Epithelial cell of proximal tubule (primary cell): Measurements from ENCODE around the gene RELA. TPM values are rescaled to one million over a fixed set of nuclear protein-coding genes. Genes with fewer than 3 reads are reported as not detected.
A peak's percentile ranks its signal among the peaks of the same experiment; 100 is the strongest.

Experiments used
- DNase-seq: peaks from one replicate; pipeline ENCODE4 v3.0.0-alpha.2; 2011; ENCODE audit warnings: low read depth
- H3K4me3 ChIP-seq: 2 replicates; pipeline ENCODE4 v1.5.1; 2011; ENCODE audit warnings: low read depth, mild to moderate bottlenecking, low read length
- total RNA-seq: library from RNA; depleted of rRNA; stranded (reverse); fragments of >200 nt; gene quantifications from 2 replicates; pipeline ENCODE4 v1.2.3, GENCODE V29; 2015
- TF ChIP-seq, protein P1 (sequence below): conservative IDR thresholded peaks from 2 replicates; pipeline ENCODE4 v1.5.1; 2012; ENCODE audit warnings: low read depth, mild to moderate bottlenecking, low read length

The RELA gene
- total RNA-seq, 1 donor from 2014 or later = 73.0 TPM

DNA sequence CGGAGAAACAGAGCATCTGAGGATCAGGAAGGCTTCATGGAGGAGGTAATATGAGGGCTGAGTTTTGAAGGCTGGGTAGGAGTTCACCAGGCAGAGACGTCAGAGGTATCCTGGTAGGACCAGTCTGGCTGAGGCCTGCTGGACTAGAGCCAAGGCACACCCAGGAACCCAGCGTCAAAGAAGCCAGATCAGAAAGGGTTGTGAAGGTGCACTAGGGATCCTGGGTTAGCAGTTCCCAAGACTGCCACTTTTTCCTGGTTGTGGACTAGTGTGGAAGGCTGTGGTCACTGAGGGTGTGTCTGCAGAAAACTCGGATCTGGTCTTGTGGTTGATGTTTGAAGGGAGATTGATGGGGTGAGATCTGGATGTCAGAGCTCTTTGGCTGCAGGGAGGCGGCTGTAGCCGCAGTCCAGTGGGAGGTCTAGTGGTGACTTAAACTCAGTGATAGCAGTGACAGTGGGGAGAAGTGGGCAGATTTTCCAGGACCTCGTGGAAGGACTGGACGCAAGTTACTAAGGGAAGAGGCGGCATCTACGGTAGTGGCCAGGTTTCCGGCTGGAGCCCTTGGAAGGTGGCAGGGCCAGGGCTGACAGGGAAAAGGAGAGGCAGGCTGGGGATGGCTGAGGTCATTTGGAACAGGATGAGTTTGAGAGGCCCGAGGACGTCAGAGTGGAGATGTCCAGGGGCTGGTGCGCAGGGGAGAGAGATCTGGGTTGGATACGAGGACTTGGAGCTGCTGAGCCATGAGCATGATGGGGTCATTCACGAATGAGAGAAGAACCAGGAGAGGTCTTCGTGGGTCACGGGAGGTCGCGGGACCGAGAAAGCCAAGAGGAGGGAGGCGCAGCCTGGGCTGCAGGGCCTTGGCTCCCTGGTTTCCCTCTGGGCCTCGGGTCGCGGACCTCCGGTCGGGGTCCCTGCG lies 10.9 kb downstream of the RELA start:
- TF ChIP-seq, protein P1, sequence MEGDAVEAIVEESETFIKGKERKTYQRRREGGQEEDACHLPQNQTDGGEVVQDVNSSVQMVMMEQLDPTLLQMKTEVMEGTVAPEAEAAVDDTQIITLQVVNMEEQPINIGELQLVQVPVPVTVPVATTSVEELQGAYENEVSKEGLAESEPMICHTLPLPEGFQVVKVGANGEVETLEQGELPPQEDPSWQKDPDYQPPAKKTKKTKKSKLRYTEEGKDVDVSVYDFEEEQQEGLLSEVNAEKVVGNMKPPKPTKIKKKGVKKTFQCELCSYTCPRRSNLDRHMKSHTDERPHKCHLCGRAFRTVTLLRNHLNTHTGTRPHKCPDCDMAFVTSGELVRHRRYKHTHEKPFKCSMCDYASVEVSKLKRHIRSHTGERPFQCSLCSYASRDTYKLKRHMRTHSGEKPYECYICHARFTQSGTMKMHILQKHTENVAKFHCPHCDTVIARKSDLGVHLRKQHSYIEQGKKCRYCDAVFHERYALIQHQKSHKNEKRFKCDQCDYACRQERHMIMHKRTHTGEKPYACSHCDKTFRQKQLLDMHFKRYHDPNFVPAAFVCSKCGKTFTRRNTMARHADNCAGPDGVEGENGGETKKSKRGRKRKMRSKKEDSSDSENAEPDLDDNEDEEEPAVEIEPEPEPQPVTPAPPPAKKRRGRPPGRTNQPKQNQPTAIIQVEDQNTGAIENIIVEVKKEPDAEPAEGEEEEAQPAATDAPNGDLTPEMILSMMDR = no peak
- no peak for DNase-seq
- peak overlapping the region; percentile 55 for H3K4me3 ChIP-seq

DNA sequence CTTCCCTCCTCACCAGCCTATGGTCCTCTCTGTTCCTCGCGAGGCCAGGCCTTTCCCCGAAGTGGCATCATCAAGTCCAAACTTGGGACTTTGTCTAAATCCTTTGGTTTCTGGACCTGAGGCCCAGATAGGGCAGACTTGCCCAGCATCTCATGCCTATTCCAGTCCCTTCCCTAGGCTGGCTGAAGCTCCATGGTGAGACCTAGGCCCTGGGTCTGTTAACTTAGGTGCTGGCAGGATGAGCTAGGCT lies 11.5 kb downstream of the RELA start:
- no peak for DNase-seq
- no peak overlapping the region for H3K4me3 ChIP-seq
- TF ChIP-seq, protein P1 = no peak

DNA sequence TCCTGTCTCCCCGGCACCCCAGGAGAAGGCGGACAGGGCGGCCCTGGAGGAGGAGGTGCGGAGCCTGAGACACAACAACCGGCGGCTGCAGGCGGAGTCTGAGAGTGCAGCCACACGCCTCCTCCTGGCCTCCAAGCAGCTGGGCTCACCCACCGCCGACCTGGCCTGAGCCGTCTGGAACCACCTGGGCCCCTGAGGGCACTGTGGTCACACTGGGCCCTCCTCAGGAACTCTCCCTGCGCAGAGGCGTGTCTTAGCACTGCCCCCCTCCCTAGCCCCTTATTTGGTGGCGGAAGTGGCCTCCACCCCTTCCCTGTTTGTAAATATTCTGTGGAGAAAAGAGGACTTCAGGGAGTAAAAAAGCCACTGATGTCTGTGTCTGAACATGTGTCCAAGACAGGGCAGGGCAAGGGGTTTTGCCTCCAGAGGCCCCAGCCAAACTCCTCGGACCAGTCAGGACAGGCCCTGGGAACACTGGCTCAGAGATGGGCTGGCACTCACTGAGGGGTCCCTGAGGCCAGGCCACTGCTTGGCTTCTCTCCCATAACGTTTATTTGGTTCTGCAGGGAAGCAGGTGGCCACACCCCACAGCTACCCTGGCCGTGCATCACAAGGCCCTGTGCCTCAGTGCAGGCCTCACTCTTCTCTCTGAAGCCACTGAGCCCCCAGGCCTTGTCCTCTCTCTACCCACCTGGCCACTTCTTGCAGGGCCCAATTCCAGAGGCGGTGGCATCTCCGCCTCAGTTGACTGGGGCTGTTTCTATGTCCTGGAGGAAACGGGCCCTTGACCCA lies 12.0 kb downstream of the RELA start:
- TF ChIP-seq, protein P1 = no peak
- H3K4me3 ChIP-seq = no peak overlapping the region
- no peak for DNase-seq

DNA sequence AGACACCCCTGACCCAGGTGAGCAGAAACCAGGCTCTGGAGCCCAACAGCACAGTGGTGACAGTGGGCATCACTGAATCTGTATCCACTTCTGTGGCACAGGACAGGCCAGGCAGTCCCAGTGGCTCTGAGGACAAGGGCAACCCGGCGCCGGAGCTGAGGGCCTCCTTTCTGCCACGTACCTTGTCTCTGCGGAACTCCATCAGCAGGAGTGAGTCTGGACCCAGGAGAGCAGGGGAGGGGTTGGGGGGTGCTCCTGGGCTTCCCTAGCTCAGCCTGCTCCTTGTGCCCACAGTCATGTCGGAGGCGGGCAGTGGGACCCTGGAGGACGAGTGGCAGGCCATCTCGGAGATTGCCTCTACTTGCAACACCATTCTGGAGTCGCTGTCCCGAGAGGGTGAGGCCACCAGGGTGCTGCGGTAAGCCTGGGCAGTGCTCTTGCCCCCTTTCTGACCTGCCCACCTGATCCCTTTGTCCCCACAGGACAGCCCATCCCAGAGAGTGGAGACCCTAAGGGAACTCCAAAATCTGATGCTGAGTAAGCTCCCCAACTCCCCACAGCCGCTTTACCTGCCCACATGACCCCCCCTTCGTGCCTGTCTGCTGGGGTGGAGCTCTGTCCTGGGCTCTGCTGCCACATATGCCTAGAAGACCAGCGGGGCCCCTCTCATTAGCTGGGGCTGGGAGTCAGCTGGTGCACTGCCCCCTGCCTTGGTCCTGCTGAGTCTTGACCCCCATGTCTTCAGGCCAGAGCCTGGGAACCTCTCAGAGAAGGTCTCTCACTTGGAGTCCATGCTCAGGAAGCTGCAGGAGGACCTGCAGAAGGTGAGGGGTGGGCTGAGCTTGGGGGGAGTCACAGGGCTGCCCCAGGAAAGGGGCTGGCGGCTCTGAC lies 12.8 kb downstream of the RELA start:
- TF ChIP-seq, protein P1 = no peak
- no peak for DNase-seq
- H3K4me3 ChIP-seq = no peak overlapping the region

DNA sequence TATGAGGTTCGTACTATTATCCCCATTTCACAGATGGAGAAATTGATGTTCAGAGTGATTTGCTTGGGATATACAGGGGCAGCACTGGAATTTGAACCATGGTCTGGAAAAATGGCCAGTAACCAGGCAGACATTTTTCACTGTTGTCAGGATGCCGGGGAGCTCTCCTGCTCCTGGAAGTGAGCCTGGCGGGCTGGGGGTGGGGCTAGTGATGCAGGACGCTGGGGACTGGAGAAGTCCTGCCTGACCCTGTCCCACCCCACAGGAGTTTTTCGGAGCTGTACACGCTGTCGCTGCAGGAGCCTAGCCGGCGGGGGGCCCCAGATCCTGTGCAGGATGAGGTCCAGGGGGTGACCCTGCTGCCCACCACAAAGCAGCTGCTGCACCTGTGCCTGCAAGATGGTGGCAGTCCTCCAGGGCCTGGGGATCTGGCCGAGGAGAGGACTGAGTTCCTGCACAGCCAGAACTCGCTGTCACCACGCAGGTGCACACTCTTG lies 13.7 kb downstream of the RELA start:
- no peak overlapping the region for H3K4me3 ChIP-seq
- TF ChIP-seq, protein P1 = no peak
- no peak for DNase-seq

DNA sequence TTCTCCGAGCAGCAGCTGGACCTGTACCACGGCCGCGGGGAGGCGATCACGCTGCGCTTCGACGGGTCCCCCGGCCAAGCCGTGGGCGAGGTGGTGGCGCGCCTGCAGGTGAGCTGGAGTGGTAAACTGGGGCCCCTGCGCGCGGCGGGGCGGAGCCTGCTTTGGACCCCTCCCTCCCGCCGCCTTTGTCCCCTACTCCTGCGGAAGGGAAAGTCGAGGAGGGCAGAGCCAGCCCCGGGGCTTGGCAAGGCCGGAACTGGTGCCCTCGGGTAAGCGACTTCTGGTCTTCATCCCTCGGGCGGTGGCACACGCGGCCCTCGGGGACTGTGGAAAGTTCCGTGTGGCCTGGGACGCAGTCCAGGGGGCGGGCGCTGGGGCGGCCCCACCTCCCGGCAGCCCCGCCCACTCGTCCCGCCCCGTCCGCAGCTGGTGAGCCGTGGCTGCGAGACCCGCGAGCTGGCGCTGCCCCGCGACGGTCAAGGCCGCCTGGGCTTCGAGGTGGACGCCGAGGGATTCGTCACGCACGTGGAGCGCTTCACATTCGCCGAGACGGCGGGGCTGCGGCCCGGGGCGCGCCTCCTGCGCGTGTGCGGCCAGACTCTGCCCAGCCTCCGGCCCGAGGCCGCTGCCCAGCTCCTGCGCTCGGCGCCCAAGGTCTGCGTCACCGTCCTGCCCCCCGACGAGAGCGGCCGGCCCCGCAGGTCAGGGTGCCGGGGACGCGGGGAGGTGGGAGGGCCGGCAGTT lies 15.6 kb downstream of the RELA start:
- peak overlapping the region; percentile 55 for H3K4me3 ChIP-seq
- DNase-seq = no peak
- TF ChIP-seq, protein P1 = no peak
